Lower leg skin (tissue), 4 donors: ENCODE data around the gene HS3ST4. TPM values are rescaled to one million over a fixed set of nuclear protein-coding genes. Genes with fewer than 3 reads are reported as not detected.

Source experiments
- DNase-seq, 2 donors: peaks; one replicate each; pipeline ENCODE4 v3.0.0-alpha.2; 2019; ENCODE audit warnings: low spot score in 2 of 2
- H3K4me3 ChIP-seq: fragments of 200-600 bp; sonication (generic); 2 replicates; pipeline ENCODE4 v1.5.1; 2017; ENCODE audit warnings: mild to moderate bottlenecking, low read depth; ENCODE audit not compliant: poor library complexity, severe bottlenecking
- CTCF ChIP-seq, 3 donors: fragments of 450-650 bp; IDR thresholded peaks; one replicate each; pipeline ENCODE4 v1.5.1; 2016; ENCODE audit warnings: antibody characterized with exemption in 3 of 3, mild to moderate bottlenecking in 3 of 3, moderate library complexity in 2 of 3
- POLR2A ChIP-seq, 2 donors: fragments of 450-650 bp; IDR thresholded peaks; one replicate each; pipeline ENCODE4 v1.6.1; 2016 to 2017; ENCODE audit warnings: antibody characterized with exemption in 2 of 2, mild to moderate bottlenecking in 1 of 2, moderate library complexity in 1 of 2
- WGBS, 2 donors: methylation state at CpG; one replicate each; pipeline ENCODE4 v1.1.5; 2018; 5-methylcytosine and 5-hydroxymethylcytosine counted together
- intact Hi-C: fragments of 100-400 bp; cut with DNase I; formaldehyde crosslinking; loops from one replicate; pipeline ENCODE4 v1.15.0; 2023; ENCODE audit warnings: low total_unique reads
- total RNA-seq, 4 donors: library from RNA; depleted of rRNA; stranded (reverse); fragments of >200 nt; gene quantifications; one replicate each; pipeline ENCODE4 v1.1.0, GENCODE V29; 2016

Gene HS3ST4
- total RNA-seq, 4 donors from 2014 or later = 0.17 to 2.4 (median 0.84) TPM; not detected in 1

GRCh38 chr16:25977121-25977520 lies 285.4 kb downstream of the HS3ST4 start:
- no peak for DNase-seq
- intact Hi-C loops = no loop called here
- no peak overlapping the region for H3K4me3 ChIP-seq
- TF ChIP-seq CTCF (IDR thresholded peaks at IDR 0.05) = no peak
- TF ChIP-seq POLR2A (IDR thresholded peaks at IDR 0.05) = no peak
- 84% methylated on average over 4 of the region's 4 CpGs for WGBS, 2 donors

- no peak for DNase-seq
- intact Hi-C loops = no loop called here
- TF ChIP-seq CTCF (IDR thresholded peaks at IDR 0.05) (no peak), POLR2A (IDR thresholded peaks at IDR 0.05) (no peak)
- no peak overlapping the region for H3K4me3 ChIP-seq
These were observed 286.5 kb downstream of the HS3ST4 start for GRCh38 chr16:25978218-25978617.

GRCh38 chr16:25988084-25988483 lies 296.3 kb downstream of the HS3ST4 start:
- no peak overlapping the region for H3K4me3 ChIP-seq
- WGBS, 2 donors = 52 to 58% methylated on average over 6 of the region's 6 CpGs
- intact Hi-C loops = no loop called here
- TF ChIP-seq POLR2A (IDR thresholded peaks at IDR 0.05) (no peak), CTCF (IDR thresholded peaks at IDR 0.05) (no peak)
- no peak for DNase-seq

GRCh38 chr16:25988882-25989281 lies 297.1 kb downstream of the HS3ST4 start:
- TF ChIP-seq POLR2A (IDR thresholded peaks at IDR 0.05) = no peak
- TF ChIP-seq CTCF (IDR thresholded peaks at IDR 0.05) = no peak
- intact Hi-C loops = no loop called here
- WGBS, 2 donors = 81 to 89% methylated on average over 7 of the region's 7 CpGs
- no peak overlapping the region for H3K4me3 ChIP-seq
- DNase-seq = no peak

GRCh38 chr16:25996052-25996451 lies 304.3 kb downstream of the HS3ST4 start:
- 75 to 84% methylated on average over 2 of the region's 2 CpGs for WGBS, 2 donors
- no peak overlapping the region for H3K4me3 ChIP-seq
- TF ChIP-seq CTCF (IDR thresholded peaks at IDR 0.05) (no peak), POLR2A (IDR thresholded peaks at IDR 0.05) (no peak)
- no peak for DNase-seq
- intact Hi-C loops = no loop called here

- WGBS, 2 donors = 60 to 72% methylated on average over 5 of the region's 5 CpGs
- DNase-seq = no peak
- intact Hi-C loops = no loop called here
- H3K4me3 ChIP-seq = no peak overlapping the region
- no peak for TF ChIP-seq CTCF (IDR thresholded peaks at IDR 0.05)
- no peak for TF ChIP-seq POLR2A (IDR thresholded peaks at IDR 0.05)
These were observed 313.6 kb downstream of the HS3ST4 start for GRCh38 chr16:26005336-26005735.
